Neural progenitor cell (in vitro differentiated cells): ENCODE measurements around the gene CASK. TPM values are rescaled to one million over a fixed set of nuclear protein-coding genes. Genes with fewer than 3 reads are reported as not detected.

Experiments used
- DNase-seq: peaks from one replicate; pipeline ENCODE4 v3.0.0-alpha.2; 2016; ENCODE audit warnings: low spot score
- H2AFZ ChIP-seq: fragments of 200-600 bp; sonication (generic); replicated peaks from 2 replicates; pipeline ENCODE4 v1.6.1; 2016; ENCODE audit warnings: antibody characterized with exemption
- H3F3A ChIP-seq: fragments of 200-600 bp; sonication (generic); 2 replicates; pipeline ENCODE4 v1.6.1; 2016; ENCODE audit warnings: antibody characterized with exemption, low read depth
- H3K27ac ChIP-seq: fragments of 200-600 bp; sonication (generic); 2 replicates; pipeline ENCODE4 v1.5.1; 2016; ENCODE audit warnings: mild to moderate bottlenecking
- H3K27me3 ChIP-seq: fragments of 200-600 bp; sonication (generic); 2 replicates; pipeline ENCODE4 v1.6.1; 2016; ENCODE audit warnings: mild to moderate bottlenecking, moderate library complexity
- H3K36me3 ChIP-seq: fragments of 200-600 bp; sonication (generic); 2 replicates; pipeline ENCODE4 v1.5.1; 2016
- H3K4me1 ChIP-seq: fragments of 200-600 bp; sonication (generic); 2 replicates; pipeline ENCODE4 v1.6.1; 2016; ENCODE audit warnings: mixed run types
- H3K4me2 ChIP-seq: fragments of 200-600 bp; sonication (generic); 2 replicates; pipeline ENCODE4 v1.6.1; 2016
- H3K4me3 ChIP-seq: fragments of 200-600 bp; sonication (generic); 2 replicates; pipeline ENCODE4 v1.5.1; 2016
- H3K79me2 ChIP-seq: fragments of 200-600 bp; sonication (generic); 2 replicates; pipeline ENCODE4 v1.6.1; 2016; ENCODE audit warnings: low read depth
- H3K9ac ChIP-seq: fragments of 200-600 bp; sonication (generic); 2 replicates; pipeline ENCODE4 v1.6.1; 2016
- H3K9me3 ChIP-seq: fragments of 200-600 bp; sonication (generic); 2 replicates; pipeline ENCODE4 v1.5.1; 2016; ENCODE audit warnings: low read depth
- H4K20me1 ChIP-seq: fragments of 200-600 bp; sonication (generic); 2 replicates; pipeline ENCODE4 v1.6.1; 2016; ENCODE audit warnings: low read depth
- H3K27ac Mint-ChIP-seq: 3 replicates; pipeline ENCODE4 v1.8.0; 2021; ENCODE audit warnings: mixed read lengths
- H3K27me3 Mint-ChIP-seq: 2 replicates; pipeline ENCODE4 v1.8.0; 2022; ENCODE audit warnings: low read depth, mild to moderate bottlenecking, inconsistent platforms, moderate library complexity, mixed read lengths; ENCODE audit not compliant: insufficient read depth
- H3K36me3 Mint-ChIP-seq: 3 replicates; pipeline ENCODE4 v1.8.0; 2021; ENCODE audit warnings: mixed read lengths
- H3K4me1 Mint-ChIP-seq: 3 replicates; pipeline ENCODE4 v1.8.0; 2021; ENCODE audit warnings: mixed read lengths
- H3K4me3 Mint-ChIP-seq: 3 replicates; pipeline ENCODE4 v1.8.0; 2021; ENCODE audit warnings: mild to moderate bottlenecking, moderate library complexity, mixed read lengths
- H3K9me3 Mint-ChIP-seq: 3 replicates; pipeline ENCODE4 v1.8.0; 2020; ENCODE audit warnings: mixed read lengths
- EZH2 ChIP-seq: fragments of 200-600 bp; sonication (generic); IDR thresholded peaks from 2 replicates; pipeline ENCODE4 v1.6.1; 2017; ENCODE audit warnings: antibody characterized with exemption, mild to moderate bottlenecking, moderate library complexity
- EZH2phosphoT487 ChIP-seq: fragments of 200-600 bp; sonication (generic); IDR thresholded peaks from 2 replicates; pipeline ENCODE4 v1.6.1; 2017; ENCODE audit warnings: antibody characterized with exemption
- total RNA-seq: library from RNA; depleted of rRNA; stranded (reverse); fragments of >200 nt; gene quantifications from 2 replicates; pipeline ENCODE4 v1.2.3, GENCODE V29; 2015; ENCODE audit warnings: low replicate concordance
- TF ChIP-seq, protein P1 (sequence below): fragments of 200-600 bp; sonication (generic); IDR thresholded peaks from 2 replicates; pipeline ENCODE4 v1.5.1; 2017; ENCODE audit warnings: antibody characterized with exemption, mild to moderate bottlenecking

The CASK gene
- total RNA-seq, 1 donor from 2014 or later = 85.4 TPM

DNA sequence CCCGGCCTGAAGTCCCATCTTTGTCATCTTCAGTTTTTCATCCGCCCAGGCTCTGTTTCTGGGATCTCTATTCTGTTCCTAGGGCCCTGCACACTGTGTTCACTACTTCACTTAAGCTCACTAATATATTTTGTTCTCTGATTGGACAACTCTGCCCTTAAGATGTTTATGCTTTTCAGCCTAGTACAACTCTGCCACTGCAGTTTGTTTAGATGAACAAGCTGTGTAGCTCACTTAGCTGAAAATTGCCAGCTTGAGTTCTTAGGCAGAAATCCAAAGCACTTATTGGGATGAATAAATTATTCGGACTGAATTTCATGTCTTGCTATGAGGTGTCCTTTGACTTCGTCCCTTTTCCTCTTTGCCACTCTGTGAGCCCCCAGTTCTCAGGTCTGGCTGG is 415.4 kb downstream of the CASK start:
- peaks cover 3% of the 10 kb centered on the region for H3F3A ChIP-seq
- no peaks in the 10 kb centered on the region for H3K27me3 ChIP-seq
- peak overlapping the region; percentile 72 for H2AFZ ChIP-seq
- no peak overlapping the region for H3K9ac ChIP-seq
- no peak for DNase-seq
- no peak overlapping the region for H3K4me3 ChIP-seq
- H3K36me3 ChIP-seq = no peaks in the 10 kb centered on the region
- H3K9me3 ChIP-seq = no peaks in the 10 kb centered on the region
- H3K9me3 Mint-ChIP-seq = no peaks in the 10 kb centered on the region
- H3K27ac ChIP-seq = no peak overlapping the region
- H3K4me3 Mint-ChIP-seq = no peak overlapping the region
- no peaks in the 10 kb centered on the region for H3K36me3 Mint-ChIP-seq
- no peaks in the 10 kb centered on the region for H3K4me1 ChIP-seq
- no peaks in the 10 kb centered on the region for H3K79me2 ChIP-seq
- no peaks in the 10 kb centered on the region for H3K4me1 Mint-ChIP-seq
- no peaks in the 10 kb centered on the region for H4K20me1 ChIP-seq
- H3K27ac Mint-ChIP-seq = no peak overlapping the region
- no peaks in the 10 kb centered on the region for H3K27me3 Mint-ChIP-seq
- H3K4me2 ChIP-seq = no peak overlapping the region
- TF ChIP-seq EZH2phosphoT487 (no peak), EZH2 (no peak)
- TF ChIP-seq, protein P1, sequence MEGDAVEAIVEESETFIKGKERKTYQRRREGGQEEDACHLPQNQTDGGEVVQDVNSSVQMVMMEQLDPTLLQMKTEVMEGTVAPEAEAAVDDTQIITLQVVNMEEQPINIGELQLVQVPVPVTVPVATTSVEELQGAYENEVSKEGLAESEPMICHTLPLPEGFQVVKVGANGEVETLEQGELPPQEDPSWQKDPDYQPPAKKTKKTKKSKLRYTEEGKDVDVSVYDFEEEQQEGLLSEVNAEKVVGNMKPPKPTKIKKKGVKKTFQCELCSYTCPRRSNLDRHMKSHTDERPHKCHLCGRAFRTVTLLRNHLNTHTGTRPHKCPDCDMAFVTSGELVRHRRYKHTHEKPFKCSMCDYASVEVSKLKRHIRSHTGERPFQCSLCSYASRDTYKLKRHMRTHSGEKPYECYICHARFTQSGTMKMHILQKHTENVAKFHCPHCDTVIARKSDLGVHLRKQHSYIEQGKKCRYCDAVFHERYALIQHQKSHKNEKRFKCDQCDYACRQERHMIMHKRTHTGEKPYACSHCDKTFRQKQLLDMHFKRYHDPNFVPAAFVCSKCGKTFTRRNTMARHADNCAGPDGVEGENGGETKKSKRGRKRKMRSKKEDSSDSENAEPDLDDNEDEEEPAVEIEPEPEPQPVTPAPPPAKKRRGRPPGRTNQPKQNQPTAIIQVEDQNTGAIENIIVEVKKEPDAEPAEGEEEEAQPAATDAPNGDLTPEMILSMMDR = no peak

DNA sequence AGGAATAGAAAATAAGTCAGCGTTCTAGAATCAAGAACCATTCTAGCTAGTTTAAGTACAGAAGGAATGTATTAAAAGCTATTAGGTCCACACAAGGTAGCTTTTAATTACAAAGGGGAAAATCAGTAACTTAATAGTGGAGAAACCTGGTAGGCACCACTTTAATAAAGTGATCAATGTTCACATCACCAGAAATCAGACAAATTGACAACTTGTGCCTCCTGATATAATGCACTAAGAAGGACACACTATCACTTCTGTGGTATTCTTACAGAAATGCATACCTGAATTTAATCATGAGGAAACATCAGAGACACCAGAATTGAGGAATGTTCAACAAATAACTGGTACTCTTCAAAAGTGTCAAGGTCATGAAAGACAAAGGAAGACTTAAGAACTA is 421.4 kb downstream of the CASK start:
- Mint-ChIP-seq H3K27me3 (peaks cover 4% of the 10 kb centered on the region), H3K27ac (no peak overlapping the region), H3K4me3 (no peak overlapping the region), H3K36me3 (no peaks in the 10 kb centered on the region), H3K9me3 (peaks cover 15% of the 10 kb centered on the region), H3K4me1 (no peaks in the 10 kb centered on the region)
- Histone ChIP-seq H3K36me3 (no peaks in the 10 kb centered on the region), H2AFZ (no peak overlapping the region), H3F3A (no peaks in the 10 kb centered on the region), H3K4me3 (no peak overlapping the region), H3K9me3 (no peaks in the 10 kb centered on the region), H3K79me2 (no peaks in the 10 kb centered on the region), H3K27ac (no peak overlapping the region), H3K27me3 (no peaks in the 10 kb centered on the region), H3K4me2 (no peak overlapping the region), H4K20me1 (no peaks in the 10 kb centered on the region), H3K9ac (no peak overlapping the region), H3K4me1 (no peaks in the 10 kb centered on the region)
- TF ChIP-seq EZH2phosphoT487 (no peak), EZH2 (no peak)
- TF ChIP-seq, protein P1 = no peak
- DNase-seq = no peak

DNA sequence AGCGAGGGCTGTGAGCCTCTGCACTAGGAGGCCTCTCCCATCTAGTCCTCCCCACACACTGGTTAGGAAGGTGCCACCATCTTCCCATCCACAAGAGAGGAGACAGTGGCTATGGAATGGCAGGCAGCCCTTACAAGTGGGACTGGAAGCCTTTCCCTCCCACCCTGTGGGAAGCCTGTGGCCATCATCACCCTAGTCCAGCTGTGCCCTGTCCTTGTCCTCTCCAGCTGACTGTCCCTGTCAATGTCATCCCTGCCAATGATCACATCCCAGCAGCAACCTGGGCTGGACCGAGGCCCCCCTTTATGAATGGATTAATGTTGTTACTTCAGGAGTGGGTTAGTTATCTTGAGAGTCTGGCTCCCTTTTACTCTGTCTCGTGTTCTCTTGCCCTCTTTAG is 423.4 kb downstream of the CASK start:
- Histone ChIP-seq H3F3A (no peaks in the 10 kb centered on the region), H3K4me1 (no peaks in the 10 kb centered on the region), H4K20me1 (no peaks in the 10 kb centered on the region), H3K36me3 (no peaks in the 10 kb centered on the region), H3K27ac (no peak overlapping the region), H3K27me3 (no peaks in the 10 kb centered on the region), H3K4me3 (no peak overlapping the region), H3K9me3 (no peaks in the 10 kb centered on the region), H3K4me2 (no peak overlapping the region), H3K79me2 (no peaks in the 10 kb centered on the region), H2AFZ (no peak overlapping the region), H3K9ac (no peak overlapping the region)
- no peak overlapping the region for H3K27ac Mint-ChIP-seq
- H3K36me3 Mint-ChIP-seq = no peaks in the 10 kb centered on the region
- H3K4me3 Mint-ChIP-seq = no peak overlapping the region
- H3K4me1 Mint-ChIP-seq = no peaks in the 10 kb centered on the region
- peaks cover 16% of the 10 kb centered on the region for H3K9me3 Mint-ChIP-seq
- TF ChIP-seq EZH2phosphoT487 (no peak), EZH2 (no peak)
- TF ChIP-seq, protein P1 = no peak
- DNase-seq = no peak
- peaks cover 6% of the 10 kb centered on the region for H3K27me3 Mint-ChIP-seq

DNA sequence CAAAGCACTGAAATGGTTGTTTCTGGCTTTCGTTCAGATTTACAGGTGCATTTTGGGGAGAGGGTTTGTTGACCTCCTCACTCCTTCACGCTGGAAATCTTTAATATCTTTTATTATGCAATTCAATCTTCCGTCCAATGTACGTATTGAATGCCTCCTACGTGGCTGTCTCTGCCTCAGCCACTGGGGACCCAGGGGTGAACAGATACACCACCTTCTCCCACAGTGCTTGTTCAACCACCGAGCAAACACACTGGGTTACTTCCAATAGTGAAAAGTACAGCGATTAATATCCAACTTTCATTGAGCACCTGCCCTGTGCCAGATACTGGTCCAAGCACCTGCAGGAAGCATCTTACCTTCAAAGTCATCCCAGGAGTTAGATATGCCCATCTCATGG is 424.2 kb downstream of the CASK start:
- no peaks in the 10 kb centered on the region for H3K36me3 Mint-ChIP-seq
- Histone ChIP-seq H3K4me3 (no peak overlapping the region), H4K20me1 (no peaks in the 10 kb centered on the region), H3K9me3 (no peaks in the 10 kb centered on the region), H3F3A (no peaks in the 10 kb centered on the region), H3K27ac (no peak overlapping the region), H3K27me3 (no peaks in the 10 kb centered on the region), H3K36me3 (no peaks in the 10 kb centered on the region), H3K9ac (no peak overlapping the region), H3K79me2 (no peaks in the 10 kb centered on the region), H3K4me2 (no peak overlapping the region), H3K4me1 (no peaks in the 10 kb centered on the region), H2AFZ (no peak overlapping the region)
- H3K27ac Mint-ChIP-seq = no peak overlapping the region
- DNase-seq = no peak
- peaks cover 6% of the 10 kb centered on the region for H3K27me3 Mint-ChIP-seq
- H3K9me3 Mint-ChIP-seq = peaks cover 18% of the 10 kb centered on the region
- H3K4me1 Mint-ChIP-seq = no peaks in the 10 kb centered on the region
- peak overlapping the region; percentile 53 for H3K4me3 Mint-ChIP-seq
- TF ChIP-seq EZH2 (no peak), EZH2phosphoT487 (no peak)
- TF ChIP-seq, protein P1 = no peak
